Heart left ventricle (tissue), 13 donors: ENCODE results near the gene DCLRE1A.

ENCODE experiments used
- POLR2A ChIP-seq, 2 donors: fragments of 450-650 bp; IDR thresholded peaks; one replicate each; pipeline ENCODE4 v1.6.1; 2017; ENCODE audit warnings: antibody characterized with exemption in 2 of 2, mild to moderate bottlenecking in 2 of 2, moderate library complexity in 2 of 2
- TF ChIP-seq, protein P1 (sequence below), 12 donors: fragments of 200-600 bp; sonication (generic) in 4 of 12; IDR thresholded peaks; one replicate each; pipeline versions ENCODE4 v1.5.0 to v1.8.0; 2018 to 2022; ENCODE audit warnings: antibody characterized with exemption in 12 of 12, mild to moderate bottlenecking in 5 of 12
- donor health status: ischemic (EF 13 %, LVEDD 7.1; RV severe dilation, severe dysfunction).
- donor health status: DM: no; HTN: yes; CAD: no.
- donor health status: DM: no; HTN: no; CAD: no.
- donor health status: ischemic (EF 25% LVEDD 6.9; RV normal size, moderate dysfunction).
- donor health status: ischemic (EF 25% LVEDD 5.7; RV mildly dilated, moderate dysfunction).
- donor health status: ischemic (EF 35%, LVEDD 5.7; RV mildly dilated, moderate dysfunction).
- donor health status: nonischemic (EF 11% LVEDD 7.7; RV severe dilation, severe dysfunction).
- donor health status: DM: yes; HTN: yes; CAD: no.
- donor health status: PGD.
- donor health status: ischemic (EF 29% LVEDD 5.4; RV normal size, mild dysfunction).
- donor health status: nonischemic (EF 23%, LVEDD 6.1; RV moderate dilation, normal function).

DNA sequence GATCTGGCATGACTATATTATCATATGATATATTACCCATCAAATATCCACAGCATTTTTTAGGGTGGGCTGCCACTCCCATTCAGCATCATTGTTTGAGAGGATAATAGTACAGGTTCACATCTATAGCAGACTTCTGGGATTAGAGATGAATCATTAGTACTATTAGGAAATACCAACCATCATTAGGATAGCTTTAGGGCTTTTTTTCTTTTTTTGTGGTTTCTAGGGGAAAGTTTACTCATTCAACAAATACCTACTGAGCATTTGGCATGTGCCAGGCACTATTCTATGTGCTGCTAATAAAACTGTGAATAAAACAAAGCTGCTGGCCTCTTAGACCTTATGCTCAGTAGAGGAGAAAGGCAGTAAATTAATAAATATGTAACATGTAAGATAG, 41.1 kb upstream of the DCLRE1A start:
- TF ChIP-seq POLR2A (IDR thresholded peaks at IDR 0.05): no peak
- TF ChIP-seq, protein P1, sequence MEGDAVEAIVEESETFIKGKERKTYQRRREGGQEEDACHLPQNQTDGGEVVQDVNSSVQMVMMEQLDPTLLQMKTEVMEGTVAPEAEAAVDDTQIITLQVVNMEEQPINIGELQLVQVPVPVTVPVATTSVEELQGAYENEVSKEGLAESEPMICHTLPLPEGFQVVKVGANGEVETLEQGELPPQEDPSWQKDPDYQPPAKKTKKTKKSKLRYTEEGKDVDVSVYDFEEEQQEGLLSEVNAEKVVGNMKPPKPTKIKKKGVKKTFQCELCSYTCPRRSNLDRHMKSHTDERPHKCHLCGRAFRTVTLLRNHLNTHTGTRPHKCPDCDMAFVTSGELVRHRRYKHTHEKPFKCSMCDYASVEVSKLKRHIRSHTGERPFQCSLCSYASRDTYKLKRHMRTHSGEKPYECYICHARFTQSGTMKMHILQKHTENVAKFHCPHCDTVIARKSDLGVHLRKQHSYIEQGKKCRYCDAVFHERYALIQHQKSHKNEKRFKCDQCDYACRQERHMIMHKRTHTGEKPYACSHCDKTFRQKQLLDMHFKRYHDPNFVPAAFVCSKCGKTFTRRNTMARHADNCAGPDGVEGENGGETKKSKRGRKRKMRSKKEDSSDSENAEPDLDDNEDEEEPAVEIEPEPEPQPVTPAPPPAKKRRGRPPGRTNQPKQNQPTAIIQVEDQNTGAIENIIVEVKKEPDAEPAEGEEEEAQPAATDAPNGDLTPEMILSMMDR (IDR thresholded peaks at IDR 0.05): no peak
